Uterine smooth muscle cell (primary cell): ENCODE data around the gene IBA57. TPM values are rescaled to one million over a fixed set of nuclear protein-coding genes. Genes with fewer than 3 reads are reported as not detected.

Source experiments
- total RNA-seq: library from RNA; depleted of rRNA; stranded (reverse); fragments of >200 nt; gene quantifications from 2 replicates; pipeline ENCODE4 v1.2.3, GENCODE V29; 2014

IBA57 gene
- 4.9 and 7.3 TPM in 2 replicates for total RNA-seq

GRCh38 chr1:228165372-228166169, at the start of gene IBA57:
IBA57 (plus strand) TSS chr1:228165804; CDS start chr1:228165817, 13 bp downstream.

GRCh38 chr1:228139931-228140723, 25.5 kb upstream of the IBA57 start, which contains the start of gene GUK1:
GUK1 (plus strand) TSS chr1:228140279; CDS start chr1:228140303, 24 bp downstream.

GRCh38 chr1:228149406-228150119, 16.0 kb upstream of the IBA57 start, which contains the start of gene GJC2:
GJC2 (plus strand) TSS chr1:228149930; CDS start chr1:228157759, 7,829 bp downstream.

GRCh38 chr1:228207851-228208821, 42.5 kb downstream of the IBA57 start, which contains the start of gene OBSCN:
OBSCN (plus strand) TSS chr1:228208044; CDS start chr1:228211784, 3,740 bp downstream.

Other genes starting within 250 kb of the IBA57 start
- 0.62 and 0.77 TPM in 2 replicates for gene WNT9A, start 217.9 kb upstream of the IBA57 start, total RNA-seq
- gene WNT3A, start 158.8 kb upstream of the IBA57 start, total RNA-seq: not detected in 2 replicates
- 257 and 351 TPM in 2 replicates for gene ARF1, start 83.1 kb upstream of the IBA57 start, total RNA-seq
- gene C1orf35, start 62.5 kb upstream of the IBA57 start, total RNA-seq: 9.2 and 14.3 TPM in 2 replicates
- gene MRPL55, start 56.5 kb upstream of the IBA57 start, total RNA-seq: 64.3 and 76.0 TPM in 2 replicates
- 456 and 472 TPM in 2 replicates for gene GUK1, start 25.5 kb upstream of the IBA57 start, total RNA-seq
- gene GJC2, start 15.9 kb upstream of the IBA57 start, total RNA-seq: 7.4 and 9.7 TPM in 2 replicates
- 10.7 and 31.2 TPM in 2 replicates for gene OBSCN, start 42.2 kb downstream of the IBA57 start, total RNA-seq
- 27.4 and 28.6 TPM in 2 replicates for gene TRIM11, start 241.0 kb downstream of the IBA57 start, total RNA-seq